SK-N-SH treated with all-trans-retinoic acid at 6 μM for 48 hours (cell line): ENCODE results near the gene YIPF7.

ENCODE experiments used
- ATAC-seq: fragments of 200-7000 bp; cut with Tn5 transposase; 3 replicates; pipeline ENCODE4 v1.9.1; 2020; ENCODE audit warnings: mild to moderate bottlenecking, moderate library complexity
- BACH2 ChIP-seq: fragments of 250-450 bp; sonication (Bioruptor Pico); IDR thresholded peaks from 2 replicates; pipeline ENCODE4 v1.9.0; 2021; ENCODE audit warnings: mild to moderate bottlenecking, borderline replicate concordance
- CREB5 ChIP-seq: fragments of 250-450 bp; sonication (Bioruptor Pico); IDR thresholded peaks from 2 replicates; pipeline ENCODE4 v1.5.1; 2020; ENCODE audit warnings: low read depth, mild to moderate bottlenecking, moderate library complexity
- CSDC2 ChIP-seq: fragments of 250-450 bp; sonication (Bioruptor Pico); IDR thresholded peaks from 2 replicates; pipeline ENCODE4 v1.5.0; 2020; ENCODE audit warnings: mild to moderate bottlenecking, moderate library complexity
- ESRRG ChIP-seq: fragments of 250-450 bp; sonication (Bioruptor Pico); IDR thresholded peaks from 2 replicates; pipeline ENCODE4 v1.6.1; 2021; ENCODE audit warnings: mild to moderate bottlenecking
- GLIS3 ChIP-seq: fragments of 250-450 bp; sonication (Bioruptor Pico); IDR thresholded peaks from 2 replicates; pipeline ENCODE4 v1.5.0; 2020; ENCODE audit warnings: mild to moderate bottlenecking, moderate library complexity
- ISL1 ChIP-seq: fragments of 250-450 bp; sonication (Bioruptor Pico); IDR thresholded peaks from 2 replicates; pipeline ENCODE4 v2.1.2; 2022; ENCODE audit warnings: mild to moderate bottlenecking, moderate library complexity
- OSR1 ChIP-seq: fragments of 250-450 bp; sonication (Bioruptor Pico); IDR thresholded peaks from 2 replicates; pipeline ENCODE4 v1.8.0; 2022; ENCODE audit warnings: moderate library complexity, mild to moderate bottlenecking, inconsistent platforms
- RARB ChIP-seq: fragments of 250-450 bp; sonication (Bioruptor Pico); IDR thresholded peaks from 2 replicates; pipeline ENCODE4 v1.8.0; 2021; ENCODE audit warnings: mild to moderate bottlenecking, moderate library complexity
- SNAI2 ChIP-seq: fragments of 250-450 bp; sonication (Bioruptor Pico); IDR thresholded peaks from 2 replicates; pipeline ENCODE4 v1.5.0; 2020; ENCODE audit warnings: mild to moderate bottlenecking, moderate library complexity
- TCF4 ChIP-seq: fragments of 250-450 bp; sonication (Bioruptor Pico); IDR thresholded peaks from 2 replicates; pipeline ENCODE4 v1.8.0; 2021; ENCODE audit warnings: mild to moderate bottlenecking, moderate library complexity, borderline replicate concordance
- TOX ChIP-seq: fragments of 250-450 bp; sonication (Bioruptor Pico); IDR thresholded peaks from 2 replicates; pipeline ENCODE4 v1.8.0; 2021; ENCODE audit warnings: mild to moderate bottlenecking, moderate library complexity, borderline replicate concordance
- TSHZ2 ChIP-seq: fragments of 250-450 bp; sonication (Bioruptor Pico); IDR thresholded peaks from 2 replicates; pipeline ENCODE4 v1.5.0; 2020; ENCODE audit warnings: mild to moderate bottlenecking, moderate library complexity
- ZC3H10 ChIP-seq: fragments of 250-450 bp; sonication (Bioruptor Pico); IDR thresholded peaks from 2 replicates; pipeline ENCODE4 v1.5.1; 2021; ENCODE audit warnings: mild to moderate bottlenecking, moderate library complexity
- ZFP3 ChIP-seq: fragments of 250-450 bp; sonication (Bioruptor Pico); IDR thresholded peaks from 2 replicates; pipeline ENCODE4 v1.5.0; 2020; ENCODE audit warnings: mild to moderate bottlenecking, moderate library complexity
- ZNF565 ChIP-seq: fragments of 450-650 bp; formaldehyde crosslinking; conservative IDR thresholded peaks from 2 replicates; pipeline ENCODE4 v1.5.0; 2020; ENCODE audit warnings: low read depth, mild to moderate bottlenecking, moderate library complexity
- ZNF70 ChIP-seq: fragments of 450-650 bp; formaldehyde crosslinking; IDR thresholded peaks from 2 replicates; pipeline ENCODE4 v1.5.0; 2020; ENCODE audit warnings: mild to moderate bottlenecking, moderate library complexity
- ZNF8 ChIP-seq: fragments of 450-650 bp; formaldehyde crosslinking; IDR thresholded peaks from 2 replicates; pipeline ENCODE4 v1.5.0; 2020; ENCODE audit warnings: mild to moderate bottlenecking, moderate library complexity
- TF ChIP-seq, protein P1 (sequence below): fragments of 250-450 bp; sonication (Bioruptor Pico); IDR thresholded peaks from 2 replicates; pipeline ENCODE4 v1.8.0; 2021; ENCODE audit warnings: low read depth, mild to moderate bottlenecking, moderate library complexity, borderline replicate concordance
- TF ChIP-seq, protein P2 (sequence below): fragments of 250-450 bp; sonication (Bioruptor Pico); IDR thresholded peaks from 2 replicates; pipeline ENCODE4 v1.5.1; 2021; ENCODE audit warnings: mild to moderate bottlenecking, moderate library complexity

Gene YIPF7

GRCh38 chr4:44660396-44660795 lies 9.0 kb upstream of the YIPF7 start (continued):
- TF ChIP-seq, protein P1, sequence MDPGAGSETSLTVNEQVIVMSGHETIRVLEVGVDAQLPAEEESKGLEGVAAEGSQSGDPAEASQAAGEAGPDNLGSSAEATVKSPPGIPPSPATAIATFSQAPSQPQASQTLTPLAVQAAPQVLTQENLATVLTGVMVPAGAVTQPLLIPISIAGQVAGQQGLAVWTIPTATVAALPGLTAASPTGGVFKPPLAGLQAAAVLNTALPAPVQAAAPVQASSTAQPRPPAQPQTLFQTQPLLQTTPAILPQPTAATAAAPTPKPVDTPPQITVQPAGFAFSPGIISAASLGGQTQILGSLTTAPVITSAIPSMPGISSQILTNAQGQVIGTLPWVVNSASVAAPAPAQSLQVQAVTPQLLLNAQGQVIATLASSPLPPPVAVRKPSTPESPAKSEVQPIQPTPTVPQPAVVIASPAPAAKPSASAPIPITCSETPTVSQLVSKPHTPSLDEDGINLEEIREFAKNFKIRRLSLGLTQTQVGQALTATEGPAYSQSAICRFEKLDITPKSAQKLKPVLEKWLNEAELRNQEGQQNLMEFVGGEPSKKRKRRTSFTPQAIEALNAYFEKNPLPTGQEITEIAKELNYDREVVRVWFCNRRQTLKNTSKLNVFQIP (CRISPR knock-in tag) = no peak
- no peak for TF ChIP-seq TCF4 (CRISPR knock-in tag)
- no peak for TF ChIP-seq BACH2 (CRISPR knock-in tag)
- TF ChIP-seq, protein P2, sequence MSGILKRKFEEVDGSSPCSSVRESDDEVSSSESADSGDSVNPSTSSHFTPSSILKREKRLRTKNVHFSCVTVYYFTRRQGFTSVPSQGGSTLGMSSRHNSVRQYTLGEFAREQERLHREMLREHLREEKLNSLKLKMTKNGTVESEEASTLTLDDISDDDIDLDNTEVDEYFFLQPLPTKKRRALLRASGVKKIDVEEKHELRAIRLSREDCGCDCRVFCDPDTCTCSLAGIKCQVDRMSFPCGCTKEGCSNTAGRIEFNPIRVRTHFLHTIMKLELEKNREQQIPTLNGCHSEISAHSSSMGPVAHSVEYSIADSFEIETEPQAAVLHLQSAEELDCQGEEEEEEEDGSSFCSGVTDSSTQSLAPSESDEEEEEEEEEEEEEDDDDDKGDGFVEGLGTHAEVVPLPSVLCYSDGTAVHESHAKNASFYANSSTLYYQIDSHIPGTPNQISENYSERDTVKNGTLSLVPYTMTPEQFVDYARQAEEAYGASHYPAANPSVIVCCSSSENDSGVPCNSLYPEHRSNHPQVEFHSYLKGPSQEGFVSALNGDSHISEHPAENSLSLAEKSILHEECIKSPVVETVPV (CRISPR knock-in tag) = no peak
- no peak for TF ChIP-seq TOX (CRISPR knock-in tag)
- TF ChIP-seq SNAI2 (CRISPR knock-in tag) = no peak
- TF ChIP-seq, all 23 proteins: peak for 0

- TF ChIP-seq TCF4 (CRISPR knock-in tag) = no peak
- no peak for TF ChIP-seq OSR1 (CRISPR knock-in tag)
- TF ChIP-seq, all 23 proteins: peak for 0
- ATAC-seq = no peak
Observed at GRCh38 chr4:44652002-44652401, 577 bp upstream of the YIPF7 start.

- TF ChIP-seq OSR1 (CRISPR knock-in tag) (no peak), SNAI2 (CRISPR knock-in tag) (no peak), RARB (no peak), GLIS3 (CRISPR knock-in tag) (no peak), ZNF8 (no peak), CREB5 (CRISPR knock-in tag) (no peak), ZFP3 (CRISPR knock-in tag) (no peak), CSDC2 (CRISPR knock-in tag) (no peak), TOX (CRISPR knock-in tag) (no peak), BACH2 (CRISPR knock-in tag) (no peak), TSHZ2 (CRISPR knock-in tag) (no peak), ESRRG (no peak), ZNF565 (CRISPR knock-in tag) (no peak), ZNF70 (CRISPR knock-in tag) (no peak), ISL1 (CRISPR knock-in tag) (no peak), ZC3H10 (CRISPR knock-in tag) (no peak)
- TF ChIP-seq, protein P2 (CRISPR knock-in tag) = no peak
- TF ChIP-seq, protein P1 (CRISPR knock-in tag) = no peak
- ATAC-seq = no peak
Observed at GRCh38 chr4:44646151-44646550, 5.3 kb downstream of the YIPF7 start.
